Fibroblast of skin of abdomen (primary cell): Measurements from ENCODE around the gene GLRX.
"Not testable (repeated sequence)": the region's sequence is repeated elsewhere in the genome, so short reads cannot be mapped to it uniquely, and the experiment has no call there.

Source experiments
- DNase-seq: peaks from one replicate; pipeline ENCODE4 v3.0.0-alpha.2; 2013

The GLRX gene

GRCh38 chr5:95826949-95827891 is 4.7 kb upstream of the GLRX start:
- DNase-seq = no peak

GRCh38 chr5:95825495-95825894 is 3.0 kb upstream of the GLRX start:
- no peak for DNase-seq

GRCh38 chr5:95824747-95825146 is 2.2 kb upstream of the GLRX start:
- no peak for DNase-seq

GRCh38 chr5:95823738-95824609 is 1.4 kb upstream of the GLRX start:
- peak; percentile 85 for DNase-seq

GRCh38 chr5:95823218-95823737 is 752 bp upstream of the GLRX start:
- no peak for DNase-seq

- peak; percentile 36 for DNase-seq
Measured at GRCh38 chr5:95822043-95822541, 434 bp downstream of the GLRX start.

- no peak for DNase-seq
Measured at GRCh38 chr5:95821110-95822021, 1.2 kb downstream of the GLRX start.

GRCh38 chr5:95818181-95819147 is 4.1 kb downstream of the GLRX start:
- no peak for DNase-seq

GRCh38 chr5:95817430-95817829 is 5.1 kb downstream of the GLRX start:
- DNase-seq = peak; percentile 66

- DNase-seq = no peak
Measured at GRCh38 chr5:95816776-95817175, 5.8 kb downstream of the GLRX start.

GRCh38 chr5:95816341-95816740 is 6.2 kb downstream of the GLRX start:
- DNase-seq = no peak

- no peak for DNase-seq
Measured at GRCh38 chr5:95815155-95815729, 7.3 kb downstream of the GLRX start.

- DNase-seq = not testable (repeated sequence)
Measured at GRCh38 chr5:95813035-95813434, 9.5 kb downstream of the GLRX start.

- DNase-seq = peak; percentile 22
Measured at GRCh38 chr5:95812074-95812471, 10.5 kb downstream of the GLRX start.

GRCh38 chr5:95811461-95812073 is 11.0 kb downstream of the GLRX start:
- DNase-seq = not testable (repeated sequence)

GRCh38 chr5:95811126-95811423 is 11.5 kb downstream of the GLRX start:
- peak; percentile 36 for DNase-seq

- peak; percentile 14 for DNase-seq
Measured at GRCh38 chr5:95810305-95811125, 12.0 kb downstream of the GLRX start.

- peak; percentile 14 for DNase-seq
Measured at GRCh38 chr5:95809414-95809960, 13.0 kb downstream of the GLRX start.
